ENCODE measurements around the gene PROX1. TPM values are rescaled to one million over a fixed set of nuclear protein-coding genes. Genes with fewer than 3 reads are reported as not detected.

Gene PROX1
- total and polyA plus RNA-seq, 2 donors (not counting 1 experiment from before 2014, with no cell fraction given): 0.24 to 3.8 TPM

DNA sequence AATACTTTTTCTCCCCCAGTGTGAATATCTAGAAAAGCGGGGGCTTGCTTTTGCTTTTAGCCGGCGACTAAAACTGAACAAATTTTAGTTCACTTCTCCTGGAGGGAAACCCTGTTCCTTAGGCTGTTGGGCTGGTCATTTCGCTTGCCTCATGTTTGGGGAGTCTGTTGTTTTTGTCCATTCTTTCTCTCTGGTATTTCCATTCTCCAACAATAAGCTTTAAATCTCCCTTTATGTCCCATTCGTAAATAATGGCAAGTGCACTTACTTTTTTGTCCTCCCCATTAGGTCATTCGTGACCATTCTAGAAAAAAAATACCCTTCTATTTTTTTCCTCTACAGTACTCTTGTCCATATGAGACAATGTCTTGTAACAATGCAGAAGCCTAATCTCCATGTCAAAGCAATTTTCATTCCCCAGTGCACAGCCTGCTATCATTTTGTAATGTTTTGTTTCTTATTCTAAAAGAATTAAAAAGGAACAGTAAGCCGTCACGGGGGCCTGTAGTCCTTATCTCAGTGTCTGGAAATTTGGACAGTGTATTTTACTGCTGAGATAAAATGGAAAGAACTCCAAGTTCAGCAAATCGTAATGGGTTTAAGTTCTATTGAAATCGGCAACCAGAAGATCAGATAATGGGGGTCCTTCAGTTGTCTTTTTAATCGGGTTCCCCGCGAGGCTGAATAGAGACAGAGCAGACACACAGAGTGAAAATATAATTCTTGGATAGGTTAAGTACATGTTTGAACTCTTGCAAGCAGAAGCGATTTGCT lies 21.8 kb downstream of the PROX1 start:
- no peaks in the 10 kb centered on the region for H3K4me1 Mint-ChIP-seq
- 91% methylated on average over 9 of the region's 14 CpGs for WGBS (ENCODE audit: insufficient coverage)
- TF ChIP-seq, protein P1, sequence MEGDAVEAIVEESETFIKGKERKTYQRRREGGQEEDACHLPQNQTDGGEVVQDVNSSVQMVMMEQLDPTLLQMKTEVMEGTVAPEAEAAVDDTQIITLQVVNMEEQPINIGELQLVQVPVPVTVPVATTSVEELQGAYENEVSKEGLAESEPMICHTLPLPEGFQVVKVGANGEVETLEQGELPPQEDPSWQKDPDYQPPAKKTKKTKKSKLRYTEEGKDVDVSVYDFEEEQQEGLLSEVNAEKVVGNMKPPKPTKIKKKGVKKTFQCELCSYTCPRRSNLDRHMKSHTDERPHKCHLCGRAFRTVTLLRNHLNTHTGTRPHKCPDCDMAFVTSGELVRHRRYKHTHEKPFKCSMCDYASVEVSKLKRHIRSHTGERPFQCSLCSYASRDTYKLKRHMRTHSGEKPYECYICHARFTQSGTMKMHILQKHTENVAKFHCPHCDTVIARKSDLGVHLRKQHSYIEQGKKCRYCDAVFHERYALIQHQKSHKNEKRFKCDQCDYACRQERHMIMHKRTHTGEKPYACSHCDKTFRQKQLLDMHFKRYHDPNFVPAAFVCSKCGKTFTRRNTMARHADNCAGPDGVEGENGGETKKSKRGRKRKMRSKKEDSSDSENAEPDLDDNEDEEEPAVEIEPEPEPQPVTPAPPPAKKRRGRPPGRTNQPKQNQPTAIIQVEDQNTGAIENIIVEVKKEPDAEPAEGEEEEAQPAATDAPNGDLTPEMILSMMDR (IDR thresholded peaks at IDR 0.05): no peak
- TF ChIP-seq EZH2 (IDR thresholded peaks at IDR 0.05; ENCODE audit: borderline replicate concordance, insufficient read depth, low read depth, low read length, poor library complexity, severe bottlenecking): no peak
- Histone ChIP-seq H4K20me1 (ENCODE audit: control insufficient read depth, insufficient read depth, low read length, poor library complexity, severe bottlenecking) (no peaks in the 10 kb centered on the region), H2AFZ (ENCODE audit: insufficient read depth, low read depth, low read length, poor library complexity, severe bottlenecking) (no peak overlapping the region), H3K79me2 (ENCODE audit: control insufficient read depth, insufficient read depth, low read length) (no peaks in the 10 kb centered on the region), H3K9me3 (ENCODE audit: control extremely low read depth in 1 of 3, control insufficient read depth in 2 of 3, insufficient read depth in 1 of 3, low read length in 2 of 3) (peaks cover 0 to under 1% (median 0%) of the 10 kb centered on the region in 3 donors), H3K4me2 (replicated peaks; ENCODE audit: low read depth, low read length, poor library complexity, severe bottlenecking) (no peak overlapping the region), H3K4me3 (ENCODE audit: control extremely low read depth in 1 of 5, extremely low read depth in 1 of 5, insufficient read depth in 1 of 5, low read depth in 2 of 5, low read length in 4 of 5) (no peak overlapping the region), H3K4me1 (ENCODE audit: control insufficient read depth in 2 of 2, insufficient read depth in 2 of 2, low read length in 2 of 2) (no peaks in the 10 kb centered on the region), H3K27me3 (replicated peaks in 1 of 4; ENCODE audit: control extremely low read depth in 1 of 4, control insufficient read depth in 3 of 4, insufficient read depth in 4 of 4, low read length in 3 of 4) (no peaks in the 10 kb centered on the region), H3K36me3 (replicated peaks in 1 of 2; ENCODE audit: control extremely low read depth in 1 of 2, control insufficient read depth in 1 of 2, extremely low read depth in 1 of 2, insufficient read depth in 2 of 2, low read length in 1 of 2) (no peaks in the 10 kb centered on the region), H3K9ac (ENCODE audit: low read length) (no peak overlapping the region), H3K27ac (ENCODE audit: low read length in 2 of 2) (no peak overlapping the region)
- ChIA-PET CTCF (no interaction called here), POLR2A (no interaction called here)
- ATAC-seq (ENCODE audit: low read depth) (no peak), DNase-seq (no peak)
- peaks cover 7% of the 10 kb centered on the region for H3K27me3 Mint-ChIP-seq
- no peak overlapping the region for H3K4me3 Mint-ChIP-seq
- H3K27ac Mint-ChIP-seq: no peak overlapping the region
- no peaks in the 10 kb centered on the region for H3K9me3 Mint-ChIP-seq (ENCODE audit: insufficient read depth)
- intact Hi-C loops (cut with micrococcal nuclease): no loop called here

DNA sequence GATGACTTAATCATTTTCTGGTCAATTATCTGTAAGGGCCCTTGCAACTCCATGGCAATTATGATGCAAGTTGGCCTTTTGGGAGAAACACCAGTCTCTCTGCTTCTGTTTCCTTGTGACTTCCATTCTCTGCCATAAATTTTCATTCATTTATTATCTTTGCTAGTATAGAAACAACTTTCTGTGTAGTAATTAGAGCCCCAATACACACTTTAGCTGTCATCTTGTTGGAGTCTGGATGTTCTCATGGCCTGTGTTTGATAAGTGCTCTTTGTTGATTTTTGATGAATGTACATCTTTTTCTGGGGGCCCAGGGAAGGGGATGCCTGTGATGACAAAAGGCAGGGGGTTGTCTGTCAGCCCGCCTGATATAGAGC lies 22.4 kb downstream of the PROX1 start:
- Histone ChIP-seq H3K4me1 (ENCODE audit: control insufficient read depth in 2 of 2, insufficient read depth in 2 of 2, low read length in 2 of 2) (no peaks in the 10 kb centered on the region), H3K79me2 (ENCODE audit: control insufficient read depth, insufficient read depth, low read length) (no peaks in the 10 kb centered on the region), H3K4me2 (replicated peaks; ENCODE audit: low read depth, low read length, poor library complexity, severe bottlenecking) (no peak overlapping the region), H3K4me3 (ENCODE audit: control extremely low read depth in 1 of 5, extremely low read depth in 1 of 5, insufficient read depth in 1 of 5, low read depth in 2 of 5, low read length in 4 of 5) (no peak overlapping the region), H3K9ac (ENCODE audit: low read length) (no peak overlapping the region), H3K27me3 (replicated peaks in 1 of 4; ENCODE audit: control extremely low read depth in 1 of 4, control insufficient read depth in 3 of 4, insufficient read depth in 4 of 4, low read length in 3 of 4) (no peaks in the 10 kb centered on the region), H3K27ac (ENCODE audit: low read length in 2 of 2) (no peak overlapping the region), H3K36me3 (replicated peaks in 1 of 2; ENCODE audit: control extremely low read depth in 1 of 2, control insufficient read depth in 1 of 2, extremely low read depth in 1 of 2, insufficient read depth in 2 of 2, low read length in 1 of 2) (no peaks in the 10 kb centered on the region), H4K20me1 (ENCODE audit: control insufficient read depth, insufficient read depth, low read length, poor library complexity, severe bottlenecking) (no peaks in the 10 kb centered on the region), H2AFZ (ENCODE audit: insufficient read depth, low read depth, low read length, poor library complexity, severe bottlenecking) (no peak overlapping the region), H3K9me3 (ENCODE audit: control extremely low read depth in 1 of 3, control insufficient read depth in 2 of 3, insufficient read depth in 1 of 3, low read length in 2 of 3) (peaks cover 0 to 3% (median 0%) of the 10 kb centered on the region in 3 donors)
- Mint-ChIP-seq H3K9me3 (ENCODE audit: insufficient read depth) (no peaks in the 10 kb centered on the region), H3K4me1 (no peaks in the 10 kb centered on the region), H3K4me3 (no peak overlapping the region), H3K27me3 (peaks cover 7% of the 10 kb centered on the region), H3K27ac (no peak overlapping the region)
- 86% methylated on average over 1 of the region's 1 CpG for WGBS (ENCODE audit: insufficient coverage)
- TF ChIP-seq, protein P1 (IDR thresholded peaks at IDR 0.05): no peak
- no peak for TF ChIP-seq EZH2 (IDR thresholded peaks at IDR 0.05; ENCODE audit: borderline replicate concordance, insufficient read depth, low read depth, low read length, poor library complexity, severe bottlenecking)
- POLR2A ChIA-PET: no interaction called here
- ATAC-seq (ENCODE audit: low read depth) (no peak), DNase-seq (no peak)
- CTCF ChIA-PET: no interaction called here
- intact Hi-C loops (cut with micrococcal nuclease): no loop called here

Measured in B cell (primary cell).